NCI-H510A treated with DMSO at 0.1 percent for 48 hours (cell line): ENCODE results near the gene ALG3.
A peak's percentile ranks its signal among the peaks of the same experiment; 100 is the strongest.
"Not testable (repeated sequence)": the region's sequence is repeated elsewhere in the genome, so short reads cannot be mapped to it uniquely, and the experiment has no call there.

ENCODE experiments used
- DNase-seq: peaks from one replicate; lab custom pipeline; 2025; lab: John Stamatoyannopoulos, UW

ALG3 gene

DNA sequence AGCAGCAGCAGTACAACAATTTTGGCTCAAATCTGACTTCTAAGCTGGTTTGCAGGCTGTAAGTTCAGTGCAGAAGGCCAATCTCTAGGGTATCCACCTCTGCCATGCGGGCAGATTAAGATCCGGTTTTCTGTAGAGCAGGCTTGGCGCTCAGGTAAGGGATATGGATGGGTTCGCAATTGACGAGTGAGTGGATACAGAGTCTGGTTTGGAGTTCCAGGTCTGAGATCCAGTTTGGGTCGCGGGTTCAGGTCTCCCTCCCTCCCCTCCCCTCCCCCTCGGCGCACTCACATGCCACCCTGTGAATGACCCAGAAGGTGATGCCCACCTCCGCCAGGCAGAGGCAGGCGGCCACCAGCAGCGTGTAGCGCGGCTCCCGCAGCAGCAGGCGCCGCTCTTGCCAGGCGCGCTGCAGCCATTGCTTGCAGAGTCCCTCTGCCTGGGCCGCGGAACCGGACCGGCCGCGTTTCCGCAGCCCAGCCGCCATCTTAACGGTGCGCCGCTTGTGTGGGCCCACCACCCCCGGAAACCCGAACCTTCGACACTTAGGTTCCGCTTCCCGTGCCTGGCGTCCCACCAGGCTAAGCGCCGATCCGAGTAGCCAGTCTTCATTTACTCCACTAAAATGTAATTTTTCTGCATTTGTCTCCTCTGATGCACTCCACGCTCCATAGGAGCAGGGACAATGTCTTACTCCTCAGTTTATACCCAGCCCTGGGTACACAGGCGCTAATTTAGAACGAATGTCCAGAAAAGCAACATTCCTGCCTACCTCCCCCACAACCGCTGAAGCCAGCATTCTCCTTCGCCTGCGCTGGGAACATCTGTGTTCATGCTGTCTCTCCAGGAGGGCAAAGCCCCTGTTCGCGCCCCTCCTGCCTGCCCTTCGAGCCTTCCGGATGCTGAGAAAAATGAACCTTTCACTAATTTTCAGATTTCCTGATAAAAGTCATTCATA is at the start of gene ALG3:
ALG3 (minus strand) TSS at position 509 of the 958 bp plus-strand sequence; CDS start at position 487, 22 bp downstream.
- DNase-seq, result peak; percentile 78

DNA sequence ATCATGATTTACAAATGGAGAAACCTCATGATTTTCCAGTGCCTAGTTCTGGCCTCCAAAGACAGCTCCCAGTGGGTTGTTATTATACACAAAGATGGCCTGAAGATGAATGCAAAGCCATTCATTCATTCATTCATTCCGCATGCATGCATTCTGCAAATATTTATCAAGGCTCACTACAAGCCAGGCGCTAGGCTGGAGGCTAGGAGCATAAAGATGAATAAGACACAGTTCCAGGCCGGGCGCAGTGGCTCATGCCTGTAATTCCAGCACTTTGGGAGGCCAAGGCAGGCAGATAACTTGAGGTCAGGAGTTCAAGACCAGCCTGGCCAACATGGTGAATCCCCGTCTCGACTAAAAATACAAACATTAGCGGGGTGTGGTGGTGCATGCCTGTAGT is 47.9 kb upstream of the ALG3 start:
- DNase-seq, result no peak

DNA sequence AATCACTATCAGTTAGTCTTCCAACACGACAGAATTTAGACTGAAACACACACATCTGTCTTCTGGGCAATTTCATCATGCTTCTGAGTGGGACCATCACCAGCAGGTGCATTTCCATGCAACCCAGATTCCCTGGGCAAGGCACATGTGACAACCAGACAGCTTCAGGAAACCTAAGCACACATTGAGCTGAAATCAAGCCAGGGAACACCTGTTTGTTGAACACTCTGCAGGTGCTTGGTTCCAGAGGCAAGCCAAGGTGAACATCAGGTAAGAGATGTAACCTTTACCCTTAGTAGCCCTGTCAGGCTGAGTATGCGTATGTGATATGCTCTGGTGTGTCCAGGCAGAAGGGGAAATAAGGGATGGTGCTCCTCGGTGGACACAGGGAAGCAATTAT is 47.0 kb upstream of the ALG3 start:
- DNase-seq, result peak; percentile 17

- no peak for DNase-seq
These were observed 43.1 kb upstream of the ALG3 start for GRCh38 chr3:184291738-184292445.

DNA sequence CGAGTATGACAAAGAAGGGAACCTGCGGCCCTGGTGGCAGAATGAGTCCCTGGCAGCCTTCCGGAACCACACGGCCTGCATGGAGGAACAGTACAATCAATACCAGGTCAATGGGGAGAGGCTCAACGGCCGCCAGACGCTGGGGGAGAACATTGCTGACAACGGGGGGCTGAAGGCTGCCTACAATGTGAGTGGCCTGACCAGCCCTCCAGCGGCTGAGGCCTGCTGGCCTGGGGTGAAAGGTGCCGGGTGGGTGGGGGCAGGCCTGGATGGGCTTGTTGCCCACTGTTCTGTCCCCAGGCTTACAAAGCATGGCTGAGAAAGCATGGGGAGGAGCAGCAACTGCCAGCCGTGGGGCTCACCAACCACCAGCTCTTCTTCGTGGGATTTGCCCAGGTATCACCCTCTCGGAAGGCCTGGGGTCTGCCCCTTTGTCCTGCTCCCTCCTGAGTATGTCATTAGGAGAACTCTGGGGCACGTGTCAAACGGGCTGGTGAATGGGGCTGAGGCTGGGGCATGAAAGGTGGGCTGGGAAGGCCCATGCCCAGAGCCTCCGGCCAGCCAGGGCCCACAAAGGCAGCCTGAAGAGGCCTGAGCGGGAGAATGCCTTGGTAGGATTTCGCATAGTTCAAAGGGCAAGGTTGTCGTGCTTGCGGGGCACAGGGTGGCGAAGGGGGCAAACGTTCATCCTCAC is 42.4 kb upstream of the ALG3 start:
- no peak for DNase-seq

DNA sequence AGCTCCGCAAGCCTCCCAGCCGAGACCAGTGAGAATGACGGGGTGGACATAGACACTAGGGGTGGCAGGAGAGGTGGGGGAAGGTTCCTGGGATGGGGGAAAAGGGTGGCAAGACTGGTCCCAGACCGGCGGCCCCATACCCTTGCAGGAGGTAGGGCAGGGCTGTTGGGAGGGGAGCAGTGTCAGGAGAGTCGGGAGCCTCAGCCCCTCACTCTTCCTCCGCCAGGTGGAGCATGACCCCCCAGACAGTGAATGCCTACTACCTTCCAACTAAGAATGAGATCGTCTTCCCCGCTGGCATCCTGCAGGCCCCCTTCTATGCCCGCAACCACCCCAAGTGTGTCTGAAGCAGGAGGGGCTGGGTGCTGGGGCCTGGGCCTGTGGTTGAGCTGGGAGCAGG is 41.6 kb upstream of the ALG3 start:
- DNase-seq, result no peak

- DNase-seq, result peak; percentile 65
These were observed 40.7 kb upstream of the ALG3 start for GRCh38 chr3:184289426-184289938.

DNA sequence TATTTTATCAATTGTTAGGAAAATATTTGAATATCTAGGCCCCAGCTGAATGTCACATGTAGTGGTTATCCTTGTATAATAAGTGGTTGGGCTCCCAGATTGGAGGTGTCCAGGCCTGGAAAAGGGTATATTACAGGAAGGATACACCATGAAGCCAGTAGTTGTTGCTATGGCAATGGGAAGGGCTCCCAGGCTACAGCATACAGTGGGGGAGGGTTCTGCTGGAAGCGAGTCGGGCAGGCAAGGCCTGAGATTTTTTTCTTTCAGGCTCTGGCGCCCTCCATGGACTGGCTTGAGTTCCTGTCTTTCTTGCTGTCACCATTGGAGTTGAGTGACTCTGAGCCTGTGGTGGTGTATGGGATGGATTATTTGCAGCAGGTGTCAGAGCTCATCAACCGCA is 35.9 kb upstream of the ALG3 start:
- DNase-seq, result peak; percentile 83

DNA sequence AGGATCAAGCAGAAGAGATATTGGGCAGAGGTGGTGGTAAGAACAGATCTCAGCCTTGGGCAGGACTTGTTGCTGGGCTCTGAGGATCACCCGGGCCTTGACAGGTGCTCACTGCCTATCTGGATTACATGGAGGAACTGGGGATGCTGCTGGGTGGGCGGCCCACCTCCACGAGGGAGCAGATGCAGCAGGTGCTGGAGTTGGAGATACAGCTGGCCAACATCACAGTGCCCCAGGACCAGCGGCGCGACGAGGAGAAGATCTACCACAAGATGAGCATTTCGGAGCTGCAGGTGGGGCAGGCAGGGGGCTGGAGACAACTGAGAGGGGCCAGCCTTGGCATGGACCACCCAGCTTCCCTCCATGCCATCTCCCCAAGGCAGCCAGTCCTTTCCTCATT is 34.9 kb upstream of the ALG3 start:
- no peak for DNase-seq

GRCh38 chr3:184282941-184283340 is 34.2 kb upstream of the ALG3 start:
- DNase-seq, result no peak

DNA sequence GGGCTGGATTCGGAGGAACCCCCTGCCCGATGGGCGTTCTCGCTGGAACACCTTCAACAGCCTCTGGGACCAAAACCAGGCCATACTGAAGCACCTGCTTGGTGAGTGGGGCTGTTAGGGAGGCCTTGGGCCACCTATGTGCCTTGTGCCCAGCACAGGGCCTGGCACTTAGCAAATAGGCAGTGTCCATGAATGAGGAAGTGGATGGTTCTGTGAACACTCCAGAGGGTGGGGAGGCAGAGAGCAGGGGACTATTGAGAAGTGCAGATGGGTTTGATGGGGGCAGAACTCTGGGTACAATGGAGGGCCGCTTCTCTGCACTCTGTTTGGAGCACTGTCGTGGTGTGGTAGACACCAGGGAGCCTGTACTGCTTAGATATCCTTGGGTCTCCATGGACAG is 28.6 kb upstream of the ALG3 start:
- DNase-seq, result no peak

- no peak for DNase-seq
These were observed 27.5 kb upstream of the ALG3 start, which contains the start of gene ECE2 for GRCh38 chr3:184275961-184276910. ECE2 (plus strand) TSS chr3:184276022; CDS start chr3:184276154, 132 bp downstream.

- DNase-seq, result no peak
These were observed 26.6 kb upstream of the ALG3 start for GRCh38 chr3:184275381-184275701.

DNA sequence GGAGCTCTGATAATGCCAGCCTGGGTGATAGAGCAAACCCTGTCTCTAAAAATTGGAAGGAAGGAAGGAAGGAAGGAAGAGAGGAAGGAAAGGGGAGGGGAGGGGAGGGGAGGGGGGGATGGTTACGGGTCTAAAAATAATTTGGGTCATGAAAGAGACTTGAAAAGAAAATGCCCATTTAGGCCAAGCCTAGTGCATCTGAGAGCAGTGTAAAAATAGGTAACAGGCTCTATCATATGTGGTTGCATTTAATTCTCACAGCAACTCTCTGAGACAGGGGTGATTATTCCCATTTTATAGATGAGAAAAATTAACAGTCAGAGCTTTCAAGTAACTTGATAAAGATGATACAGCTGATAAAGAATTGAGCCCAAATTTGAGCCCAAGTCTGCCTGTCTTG is 23.5 kb upstream of the ALG3 start:
- no peak for DNase-seq

GRCh38 chr3:184267249-184267648 is 18.5 kb upstream of the ALG3 start:
- not testable (repeated sequence) for DNase-seq

DNA sequence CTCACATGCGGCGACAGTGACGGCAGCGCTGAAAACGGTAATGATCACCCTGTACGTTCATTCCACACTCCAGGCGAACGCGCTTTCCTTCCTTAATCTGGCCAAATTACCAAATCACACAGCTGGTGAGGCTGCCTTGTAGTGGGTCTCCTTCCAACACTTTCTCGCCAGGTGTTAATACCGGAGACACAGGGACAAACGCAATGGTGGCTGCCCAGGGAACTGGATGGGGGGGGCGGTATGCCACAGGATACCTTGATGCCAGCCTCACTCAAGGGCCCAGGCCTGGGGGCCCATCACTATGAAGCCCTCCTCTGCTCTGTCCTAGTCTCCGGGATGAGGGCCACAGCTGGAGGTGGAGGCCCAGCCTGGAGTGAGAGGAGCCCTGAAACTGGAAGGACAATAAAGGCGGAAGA is 14.0 kb upstream of the ALG3 start:
- DNase-seq, result peak; percentile 81

DNA sequence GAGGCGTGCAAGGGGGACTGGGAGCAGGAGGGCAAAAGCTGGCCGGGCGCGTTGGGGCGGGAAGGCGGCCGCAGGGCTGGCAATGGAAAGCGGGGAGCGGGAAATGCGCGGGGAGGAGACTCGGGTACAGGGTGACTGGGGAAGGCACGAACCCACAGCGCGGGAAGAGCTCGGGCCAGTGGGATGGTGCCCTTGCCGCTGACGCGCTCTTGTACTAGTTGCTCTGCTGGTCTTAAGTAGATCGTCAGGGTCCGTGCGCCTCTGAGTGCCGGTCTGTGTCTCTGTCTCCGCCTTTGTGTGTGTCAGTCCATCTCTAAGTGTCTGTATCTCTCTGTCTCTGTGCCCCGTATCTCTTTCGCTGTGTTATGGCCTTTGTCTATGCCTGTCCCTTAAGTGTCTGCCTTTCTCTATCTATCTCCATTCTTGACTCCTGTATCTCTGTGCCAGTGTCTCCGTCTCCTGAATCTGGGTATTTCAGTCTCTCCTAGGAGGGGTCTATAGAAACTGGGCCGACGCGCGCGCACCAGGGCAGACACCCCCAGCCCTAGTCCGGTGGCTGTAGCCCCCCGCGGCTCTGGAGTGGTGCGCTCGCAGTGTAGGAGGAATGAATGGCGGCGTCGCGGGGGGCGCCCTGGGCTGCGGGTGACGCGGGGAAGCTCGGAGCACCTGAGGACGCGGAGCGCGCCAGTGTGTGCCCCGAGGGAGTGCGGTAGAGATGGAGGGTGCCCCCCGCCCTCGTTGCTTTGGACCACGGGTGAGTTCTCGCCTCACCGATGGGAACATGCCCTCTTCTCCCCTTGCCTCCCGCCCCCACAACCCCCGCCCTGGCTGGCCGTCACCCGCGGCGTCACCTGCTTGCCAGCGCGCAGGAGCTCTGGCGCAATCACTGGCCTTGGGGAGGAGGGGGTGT is 13.3 kb upstream of the ALG3 start:
- peak; percentile 81 for DNase-seq

DNA sequence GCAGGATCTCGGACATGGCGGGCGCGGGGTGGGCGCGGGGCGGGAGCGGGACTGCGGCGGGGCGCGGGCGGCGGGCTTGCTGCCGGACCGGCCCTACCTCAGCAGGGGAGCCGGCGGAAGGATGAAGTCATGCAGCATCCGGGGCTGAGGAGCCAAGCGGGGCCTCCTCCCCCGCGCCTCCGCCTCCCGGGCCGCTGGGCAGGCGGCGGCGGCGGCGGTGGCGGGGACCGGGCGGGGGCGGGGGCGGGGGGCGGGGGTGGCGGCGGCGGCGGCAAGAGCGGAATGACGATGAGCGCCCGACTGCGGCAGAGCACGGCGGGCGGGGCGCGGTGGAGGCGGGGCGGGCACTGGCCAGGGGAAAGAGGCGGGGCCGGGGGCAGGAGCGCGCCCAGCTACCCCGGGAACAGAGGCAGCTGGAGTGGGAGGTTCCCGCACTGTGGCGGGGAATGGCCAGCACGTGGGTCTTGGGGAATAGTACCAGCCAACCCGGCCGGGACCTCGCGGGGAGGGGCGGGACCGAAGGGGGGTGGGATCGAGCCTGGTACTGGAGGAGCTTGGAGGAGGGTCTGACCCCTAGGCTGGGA is 12.6 kb upstream of the ALG3 start, which contains the start of gene CAMK2N2:
CAMK2N2 (minus strand) TSS at position 284 of the 584 bp plus-strand sequence; CDS start at position 16, 268 bp downstream.
- peak; percentile 88 for DNase-seq

DNA sequence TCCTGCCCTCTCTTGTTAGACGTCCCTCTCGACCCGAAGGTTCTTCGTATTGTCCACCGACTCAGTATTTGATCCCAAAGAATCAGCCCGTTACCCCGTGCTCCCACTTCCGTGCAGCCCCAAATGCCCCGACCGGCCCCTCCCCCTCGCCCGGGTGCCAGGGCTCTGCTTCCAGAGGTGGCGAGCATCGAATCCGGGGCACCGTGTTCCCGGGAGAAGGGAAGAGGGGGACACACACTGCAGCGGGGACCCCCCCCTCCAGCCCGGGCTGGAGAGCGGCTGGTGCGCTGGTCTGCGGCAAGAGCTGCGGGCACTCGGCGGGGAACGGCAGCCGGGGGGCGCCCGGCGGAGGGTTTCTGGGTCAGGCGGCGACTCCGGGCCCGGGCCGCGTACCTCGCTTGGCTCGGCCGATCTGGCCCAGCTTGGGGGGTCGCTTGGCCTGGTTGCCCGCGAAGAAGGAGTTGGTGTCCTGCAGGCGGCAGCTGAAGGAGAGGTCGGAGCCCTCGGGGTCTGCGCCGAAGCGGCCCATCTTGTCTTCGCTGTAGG is 12.0 kb upstream of the ALG3 start:
- no peak for DNase-seq
